Stimulated activated CD4-positive, alpha-beta T cell treated with anti-CD3 and anti-CD28 coated beads, TNF-alpha, amount 100 ng/mL, for 1 hour (primary cell): ENCODE results near the gene HAL.

Source experiments
- DNase-seq, 3 donors: peaks; one replicate each; pipeline ENCODE4 v3.0.0-alpha.2; 2020; ENCODE audit warnings: low read depth in 3 of 3, low spot score in 1 of 3

HAL gene

DNA sequence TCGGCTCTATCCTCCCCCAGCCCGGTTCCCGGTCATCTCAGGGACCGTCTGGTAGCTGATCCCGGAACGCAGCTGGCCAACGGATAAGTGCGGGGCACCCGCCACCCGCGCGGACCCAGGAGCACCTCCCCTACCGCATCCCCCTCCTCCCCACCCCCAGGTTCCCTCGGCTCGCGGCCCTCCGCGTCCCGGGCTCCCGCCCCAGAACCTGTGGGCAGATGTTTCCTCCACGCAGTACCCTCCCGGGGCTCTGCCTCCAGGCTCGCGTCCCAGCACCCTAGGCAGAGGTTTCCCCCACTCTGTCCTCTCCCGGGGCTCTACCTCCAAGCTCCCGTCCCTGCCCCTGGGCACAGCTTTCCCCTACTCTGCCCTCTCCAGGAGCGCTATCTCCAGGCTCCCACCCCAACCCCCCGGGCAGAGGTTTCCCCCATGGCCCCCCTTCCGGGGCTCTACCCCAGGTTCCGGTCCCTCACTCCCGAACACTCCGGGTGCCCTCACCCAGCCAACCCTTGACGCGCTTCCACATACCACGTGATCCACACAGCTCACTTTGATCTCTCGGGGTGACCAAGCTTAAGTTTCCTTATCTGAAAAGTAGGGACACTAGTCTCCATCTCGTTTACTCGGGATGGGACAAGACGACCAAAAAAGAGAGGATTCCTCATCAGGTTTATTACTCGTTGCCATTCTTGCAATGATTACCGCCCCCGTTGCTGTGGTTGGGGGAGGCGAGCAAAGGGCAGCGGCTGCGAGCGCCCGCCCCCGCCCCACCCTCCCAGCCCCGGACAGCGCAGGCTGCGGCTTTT is 53.4 kb downstream of the HAL start, which contains the start of gene CCDC38:
TSS of gene CCDC38 (minus strand) at position 91 of the 806 bp plus-strand sequence. CDS start 6,105 bp downstream, outside the sequence.
- peak; percentile 59 to 65 (median 59) for DNase-seq

DNA sequence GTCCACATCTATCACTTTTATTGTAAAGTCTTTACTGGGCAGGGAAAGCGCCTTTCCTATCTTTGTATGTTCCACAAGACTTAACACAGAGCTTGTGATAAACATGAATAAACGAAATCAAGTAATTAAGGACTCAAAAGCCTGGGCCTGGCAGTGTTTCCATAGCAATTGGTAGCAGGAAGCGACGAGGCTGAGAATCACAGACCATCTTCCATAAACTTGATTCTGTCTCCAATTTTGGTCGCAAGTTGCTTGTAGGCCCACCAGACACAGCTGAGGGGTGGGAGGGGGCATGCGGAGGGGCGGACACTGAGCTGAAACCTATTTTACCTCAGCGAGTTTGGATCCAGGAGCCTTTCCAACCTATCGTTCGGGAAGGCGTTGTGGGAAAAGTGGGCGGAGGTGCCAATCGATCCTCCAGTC is 54.0 kb downstream of the HAL start:
- no peak for DNase-seq

DNA sequence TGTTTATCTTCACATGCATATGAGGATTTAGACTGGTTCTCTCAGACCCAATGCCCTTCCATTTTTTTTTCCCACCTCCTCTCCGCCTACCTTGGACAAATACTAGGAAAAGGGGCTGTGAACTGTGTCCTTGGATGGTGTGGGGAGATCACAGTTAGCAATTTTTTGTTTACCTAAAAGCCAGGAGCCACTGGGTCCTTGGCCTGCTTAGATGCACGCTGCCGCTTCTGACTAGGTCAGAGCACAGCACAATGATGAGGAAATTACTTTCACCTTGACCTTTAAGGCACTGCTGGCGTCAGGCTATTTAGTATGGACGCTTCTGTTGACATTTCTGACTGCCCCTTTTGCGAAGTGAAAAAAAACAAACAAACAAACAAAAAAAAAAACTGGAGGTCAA is 55.6 kb downstream of the HAL start:
- DNase-seq: no peak
